Measurements from ENCODE around the gene PRKN.

Gene PRKN

GRCh38 chr6:161415302-161415855 is 1312.2 kb downstream of the PRKN start:
- H3K27me3 ChIP-seq (ENCODE audit: insufficient read depth, low read depth), result no peaks in the 10 kb centered on the region
- H3K4me2 ChIP-seq, result no peak overlapping the region

DNA sequence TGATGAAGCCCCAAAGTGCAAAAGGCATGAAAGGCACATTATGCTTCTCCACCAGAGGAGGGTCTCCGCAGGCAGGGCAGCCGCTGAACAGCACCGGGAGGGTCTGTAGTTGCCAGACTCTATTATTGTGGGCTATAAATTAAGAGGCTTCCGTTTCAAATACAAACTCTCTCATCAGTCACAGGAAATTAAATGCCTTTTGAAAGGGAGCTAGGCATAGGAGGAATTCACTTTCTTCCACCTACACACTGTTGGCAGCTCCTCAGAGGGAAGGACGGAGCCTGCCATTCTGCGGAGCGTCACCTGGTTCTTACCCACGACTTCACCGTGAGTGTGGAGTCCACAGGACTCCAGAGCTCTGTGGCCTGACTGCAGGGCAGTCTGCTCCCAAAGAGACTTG is 1312.9 kb downstream of the PRKN start:
- Histone ChIP-seq H3K4me3 (IDR thresholded peaks at IDR 0.05; ENCODE audit: insufficient read depth, low read depth, low read length) (no peak overlapping the region), H3K36me3 (ENCODE audit: insufficient read depth) (no peaks in the 10 kb centered on the region), H3K9ac (no peak overlapping the region), H3K27ac (no peak overlapping the region), H4K20me1 (ENCODE audit: insufficient read depth) (no peaks in the 10 kb centered on the region), H3K4me2 (no peak overlapping the region), H2AFZ (ENCODE audit: low read depth) (no peak overlapping the region), H3K4me1 (ENCODE audit: low read depth, poor library complexity, severe bottlenecking) (no peaks in the 10 kb centered on the region), H3K79me2 (ENCODE audit: insufficient read depth, low read depth) (no peaks in the 10 kb centered on the region), H3K27me3 (ENCODE audit: insufficient read depth, low read depth) (no peaks in the 10 kb centered on the region)
- TF ChIP-seq CTCF (conservative IDR thresholded peaks at IDR 0.05; ENCODE audit: low read depth, low read length), result no peak

More at GRCh38 chr6:161415302-161415855, 1312.2 kb downstream of the PRKN start:
- no peaks in the 10 kb centered on the region for H3K4me1 ChIP-seq (ENCODE audit: low read depth, poor library complexity, severe bottlenecking)
- no peak overlapping the region for H3K27ac ChIP-seq
- H3K36me3 ChIP-seq (ENCODE audit: insufficient read depth), result no peaks in the 10 kb centered on the region
- no peak overlapping the region for H2AFZ ChIP-seq (ENCODE audit: low read depth)
- no peaks in the 10 kb centered on the region for H3K79me2 ChIP-seq (ENCODE audit: insufficient read depth, low read depth)
- no peak overlapping the region for H3K4me3 ChIP-seq (IDR thresholded peaks at IDR 0.05; ENCODE audit: insufficient read depth, low read depth, low read length)
- TF ChIP-seq CTCF (conservative IDR thresholded peaks at IDR 0.05; ENCODE audit: low read depth, low read length), result no peak
- no peak overlapping the region for H3K9ac ChIP-seq
- no peaks in the 10 kb centered on the region for H4K20me1 ChIP-seq (ENCODE audit: insufficient read depth)

- no peak overlapping the region for H3K27ac ChIP-seq
- H3K79me2 ChIP-seq (ENCODE audit: insufficient read depth, low read depth), result no peaks in the 10 kb centered on the region
- no peak overlapping the region for H2AFZ ChIP-seq (ENCODE audit: low read depth)
- no peak overlapping the region for H3K4me2 ChIP-seq
- no peak for TF ChIP-seq CTCF (conservative IDR thresholded peaks at IDR 0.05; ENCODE audit: low read depth, low read length)
- no peak overlapping the region for H3K9ac ChIP-seq
- H4K20me1 ChIP-seq (ENCODE audit: insufficient read depth), result no peaks in the 10 kb centered on the region
- no peaks in the 10 kb centered on the region for H3K4me1 ChIP-seq (ENCODE audit: low read depth, poor library complexity, severe bottlenecking)
- H3K27me3 ChIP-seq (ENCODE audit: insufficient read depth, low read depth), result no peaks in the 10 kb centered on the region
- no peak overlapping the region for H3K4me3 ChIP-seq (IDR thresholded peaks at IDR 0.05; ENCODE audit: insufficient read depth, low read depth, low read length)
- no peaks in the 10 kb centered on the region for H3K36me3 ChIP-seq (ENCODE audit: insufficient read depth)
Observed at GRCh38 chr6:161414180-161414579, 1313.4 kb downstream of the PRKN start.

GRCh38 chr6:161413355-161413771 is 1314.2 kb downstream of the PRKN start:
- TF ChIP-seq CTCF (conservative IDR thresholded peaks at IDR 0.05; ENCODE audit: low read depth, low read length), result no peak
- H3K27me3 ChIP-seq (ENCODE audit: insufficient read depth, low read depth), result no peaks in the 10 kb centered on the region
- no peaks in the 10 kb centered on the region for H3K36me3 ChIP-seq (ENCODE audit: insufficient read depth)
- no peak overlapping the region for H3K4me3 ChIP-seq (IDR thresholded peaks at IDR 0.05; ENCODE audit: insufficient read depth, low read depth, low read length)
- no peaks in the 10 kb centered on the region for H3K79me2 ChIP-seq (ENCODE audit: insufficient read depth, low read depth)
- H2AFZ ChIP-seq (ENCODE audit: low read depth), result no peak overlapping the region
- H3K27ac ChIP-seq, result no peak overlapping the region
- no peaks in the 10 kb centered on the region for H4K20me1 ChIP-seq (ENCODE audit: insufficient read depth)
- H3K9ac ChIP-seq, result no peak overlapping the region
- H3K4me2 ChIP-seq, result no peak overlapping the region
- no peaks in the 10 kb centered on the region for H3K4me1 ChIP-seq (ENCODE audit: low read depth, poor library complexity, severe bottlenecking)
